GM19328 (cell line): Measurements from ENCODE around the gene MYH16.
"Not testable (repeated sequence)": the region's sequence is repeated elsewhere in the genome, so short reads cannot be mapped to it uniquely, and the experiment has no call there.

Experiments
- ATAC-seq: cut with Tn5 transposase; IDR thresholded peaks from one replicate; pipeline ENCODE4 v1.9.1; 2021; ENCODE audit warnings: mild to moderate bottlenecking, moderate library complexity; ENCODE audit not compliant: unreplicated experiment

MYH16 gene

GRCh38 chr7:99257675-99258074 lies 15.0 kb upstream of the MYH16 start:
- no peak for ATAC-seq

DNA sequence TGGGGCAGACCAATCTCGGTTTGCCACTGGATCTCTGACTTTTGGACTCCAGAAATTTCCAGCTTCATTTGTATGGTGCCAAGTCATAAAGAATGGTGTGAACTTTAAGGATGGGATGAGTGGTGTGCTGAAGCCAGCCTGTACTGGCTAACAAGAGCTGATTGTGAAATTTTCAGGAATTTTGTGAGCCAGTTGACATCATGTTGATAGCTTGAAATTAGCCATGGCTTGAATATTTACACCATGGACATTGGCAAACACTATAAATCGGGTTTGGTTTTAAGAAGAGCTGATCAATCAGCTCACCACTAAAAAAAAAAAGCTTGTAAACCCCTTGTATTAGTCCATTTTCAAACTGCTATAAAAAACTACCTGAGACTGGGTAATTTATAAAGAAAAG lies 14.1 kb upstream of the MYH16 start:
- no peak for ATAC-seq

DNA sequence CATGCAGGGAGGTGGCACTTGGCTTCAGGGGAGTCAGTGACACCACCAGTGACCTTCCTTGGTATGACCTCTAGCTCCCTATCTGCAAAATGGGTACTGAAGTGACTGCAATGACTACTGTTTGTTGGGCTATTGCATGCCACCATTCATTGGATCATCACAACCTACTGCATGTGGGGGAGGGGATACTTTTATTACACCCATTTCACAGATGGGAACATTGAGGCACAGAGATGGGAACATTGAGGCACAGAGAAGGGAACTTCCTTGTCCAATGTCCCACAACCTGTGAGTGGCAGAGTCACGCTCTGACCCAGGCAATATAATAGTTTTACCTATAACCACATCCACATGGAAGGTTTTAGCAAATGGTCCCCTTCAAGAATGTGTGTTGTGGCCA lies 12.2 kb upstream of the MYH16 start:
- ATAC-seq: no peak

- no peak for ATAC-seq
These were observed 11.0 kb upstream of the MYH16 start for GRCh38 chr7:99261646-99262045.

DNA sequence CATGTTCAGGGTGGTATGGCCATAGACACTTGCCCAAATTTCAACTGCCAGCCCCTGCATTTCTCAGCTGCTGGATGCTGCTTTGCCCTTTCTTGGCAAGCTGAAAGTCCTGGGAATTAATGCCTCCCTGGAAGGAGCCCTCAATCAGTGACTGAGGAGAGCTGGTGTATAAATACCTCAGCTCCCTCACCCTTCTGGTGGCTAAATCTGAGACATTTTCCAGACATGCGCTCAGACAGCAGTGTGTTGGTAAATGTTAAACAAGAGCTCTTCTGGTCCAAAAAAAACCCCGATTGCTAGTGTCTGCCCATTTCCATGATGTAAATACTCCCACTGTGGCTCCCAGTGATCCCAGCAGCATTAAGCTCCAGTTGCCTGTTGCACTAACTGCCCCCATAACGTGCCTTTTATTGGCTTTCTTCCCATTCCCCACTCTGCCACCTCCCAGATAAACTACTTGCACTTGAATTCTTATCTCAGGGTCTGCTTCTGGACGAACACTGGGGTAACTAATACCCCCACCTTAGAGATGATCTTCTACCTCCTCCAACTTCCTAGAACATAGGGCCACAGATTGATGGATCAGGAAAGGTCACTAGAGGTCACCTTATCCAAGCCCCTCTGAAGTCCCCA lies 6.7 kb upstream of the MYH16 start:
- no peak for ATAC-seq

DNA sequence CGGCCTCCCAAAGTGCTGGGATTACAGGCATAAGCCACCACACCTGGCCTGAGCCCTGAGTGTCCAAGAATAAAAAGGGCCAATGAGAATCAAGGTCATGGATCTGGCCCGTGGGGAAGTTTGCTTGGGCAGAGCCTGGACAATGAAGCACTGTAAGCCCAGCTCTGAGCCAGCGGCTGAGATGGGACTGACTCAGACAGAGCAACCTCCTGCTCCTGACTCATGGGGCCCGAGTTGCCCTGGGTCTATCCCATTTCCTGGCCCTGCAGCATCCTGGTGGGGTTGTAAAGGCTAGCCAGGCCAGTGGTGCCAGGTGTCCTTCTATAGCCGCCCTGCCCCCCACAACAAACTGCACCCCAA lies 5.2 kb upstream of the MYH16 start:
- no peak for ATAC-seq

DNA sequence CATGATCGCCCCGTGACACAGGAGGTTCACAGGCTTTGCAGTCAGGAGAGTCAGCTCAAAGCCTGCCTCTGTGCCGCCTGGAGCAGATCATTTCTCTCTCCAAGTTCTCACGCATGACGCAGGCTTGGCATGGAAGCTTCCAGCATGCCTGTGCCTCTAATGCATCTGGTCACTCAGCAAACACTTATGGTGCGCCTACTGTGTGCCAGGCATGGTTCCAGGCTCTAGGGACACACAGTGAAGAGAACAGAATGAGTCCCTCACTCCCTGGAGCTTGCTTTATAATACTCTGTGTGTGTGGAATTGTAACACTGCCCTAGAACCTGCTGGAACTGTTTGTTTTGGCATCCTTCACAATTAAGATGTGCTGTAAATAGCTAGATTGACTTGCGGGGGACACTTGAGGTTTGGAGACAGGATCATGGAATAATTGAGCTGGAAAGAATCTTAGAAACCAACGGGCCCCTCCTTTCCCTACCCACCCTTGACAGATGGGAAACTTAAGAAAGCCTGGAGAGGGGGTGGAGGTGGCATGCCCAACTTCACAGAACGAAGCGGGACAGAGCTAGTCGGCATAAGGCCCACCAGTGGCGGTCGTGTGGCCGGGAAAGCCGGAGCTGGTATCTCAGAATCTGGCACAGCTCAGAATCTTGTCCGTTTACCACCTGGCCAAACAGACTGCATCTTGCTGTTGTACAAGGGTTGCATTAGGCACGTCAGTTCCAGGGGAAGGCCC lies 4.6 kb upstream of the MYH16 start:
- no peak for ATAC-seq

DNA sequence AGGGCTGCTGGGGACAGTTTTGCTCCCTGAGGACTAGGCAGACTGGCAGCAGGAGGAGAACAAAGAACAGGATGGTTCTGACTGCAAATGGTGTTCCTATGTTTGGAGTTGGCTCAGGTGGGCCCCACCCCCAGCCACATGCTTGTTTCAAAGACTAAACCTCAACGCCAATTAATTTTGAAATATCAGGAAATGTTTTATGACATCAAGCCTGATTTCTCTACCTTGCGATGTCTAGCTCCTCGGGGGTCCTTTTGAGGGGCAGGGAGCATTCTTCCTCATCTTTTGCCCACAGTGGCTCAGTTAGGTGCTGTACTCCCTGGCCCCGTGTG lies 4.1 kb upstream of the MYH16 start:
- no peak for ATAC-seq

GRCh38 chr7:99270702-99271101 lies 1.9 kb upstream of the MYH16 start:
- ATAC-seq: no peak

GRCh38 chr7:99273561-99273960 lies 922 bp downstream of the MYH16 start:
- not testable (repeated sequence) for ATAC-seq

DNA sequence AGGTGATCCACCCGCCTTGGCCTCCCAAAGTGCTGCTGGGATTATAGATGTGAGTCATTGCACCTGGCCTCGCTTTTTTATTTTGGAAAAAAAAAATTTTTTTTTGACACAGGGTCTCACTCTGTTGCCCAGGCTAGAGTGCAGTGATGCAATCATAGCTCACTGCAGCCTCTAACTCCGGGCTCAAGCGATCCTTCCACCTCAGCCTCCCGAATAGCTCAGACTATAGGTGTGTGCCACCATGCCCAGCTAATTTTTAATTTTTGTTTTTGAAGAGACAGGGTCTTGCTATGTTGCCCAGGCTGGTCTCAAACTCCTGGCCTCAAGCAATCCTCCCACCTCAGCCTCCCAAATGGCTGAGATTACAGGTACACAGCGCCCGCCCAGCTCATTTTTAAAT lies 2.3 kb downstream of the MYH16 start:
- ATAC-seq: not testable (repeated sequence)

DNA sequence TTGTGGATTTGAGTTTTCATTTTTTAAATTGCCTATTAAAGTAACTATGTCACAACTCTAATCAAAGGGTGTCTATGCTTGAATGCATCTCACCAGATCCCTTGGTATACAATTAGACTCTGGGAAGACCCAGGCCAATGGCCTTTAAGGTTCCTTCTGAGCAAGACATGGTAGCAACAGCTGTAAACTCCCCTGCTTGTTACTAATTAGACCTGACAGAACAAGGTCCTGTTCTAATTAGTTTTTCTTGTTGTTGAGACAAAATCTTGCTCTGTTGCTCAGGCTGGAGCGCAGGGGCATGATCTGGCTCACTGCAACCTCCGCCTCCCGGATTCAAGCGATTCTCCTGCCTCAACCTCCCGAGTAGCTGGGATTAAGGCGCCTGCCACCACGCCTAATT lies 2.9 kb downstream of the MYH16 start:
- ATAC-seq: no peak

DNA sequence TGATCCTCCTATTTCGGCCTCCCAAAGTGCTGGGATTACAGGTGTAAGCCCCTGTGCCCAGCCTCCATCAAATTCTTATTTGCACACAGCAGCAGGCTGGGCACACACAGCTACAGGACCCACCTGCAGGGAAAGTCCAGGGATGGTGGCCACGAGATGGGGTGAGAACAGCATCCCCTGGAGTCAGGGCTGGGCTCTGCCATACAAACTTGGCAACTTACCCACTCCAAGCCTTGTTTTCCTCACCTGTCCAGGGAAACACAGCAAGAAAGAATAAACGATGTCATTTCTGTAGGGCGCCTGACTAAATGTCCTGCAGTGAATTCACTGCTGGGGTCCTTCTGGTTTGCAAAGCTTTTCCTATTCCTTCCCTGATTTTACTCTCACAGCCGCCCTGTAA lies 5.5 kb downstream of the MYH16 start:
- ATAC-seq: no peak

GRCh38 chr7:99284165-99284564 lies 11.5 kb downstream of the MYH16 start:
- not testable (repeated sequence) for ATAC-seq

DNA sequence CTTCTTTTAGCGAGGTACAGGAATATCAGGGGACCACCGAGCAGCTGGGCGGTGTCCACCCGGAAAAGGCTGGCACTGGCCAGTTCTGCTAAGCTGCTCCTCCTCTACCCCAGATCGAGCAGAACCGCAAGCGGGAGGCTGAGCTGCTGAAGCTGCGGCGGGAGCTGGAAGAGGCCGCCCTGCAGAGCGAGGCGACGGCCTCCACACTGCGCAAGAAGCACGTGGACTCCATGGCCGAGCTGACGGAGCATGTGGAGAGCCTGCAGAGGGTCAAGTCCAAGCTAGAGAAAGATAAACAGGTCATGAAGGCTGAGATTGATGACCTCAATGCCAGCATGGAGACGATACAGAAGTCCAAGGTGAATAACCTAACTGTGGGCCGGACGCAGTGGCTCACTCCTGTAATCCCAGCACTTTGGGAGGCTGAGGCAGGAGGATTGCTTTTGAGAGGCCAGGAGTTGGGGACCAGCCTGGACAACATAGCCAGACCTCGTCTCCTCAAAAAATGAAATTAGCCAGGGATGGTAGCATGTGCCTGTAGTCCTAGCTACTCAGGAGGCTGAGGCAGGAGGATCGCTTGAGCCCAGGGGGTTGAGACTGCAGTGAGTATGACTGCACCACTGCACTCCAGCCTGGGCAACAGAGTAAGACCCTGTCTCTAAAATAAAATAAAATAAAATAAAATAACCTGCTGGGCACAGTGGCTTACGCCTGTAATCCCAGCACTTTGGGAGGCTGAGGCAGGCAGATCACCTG lies 15.3 kb downstream of the MYH16 start:
- ATAC-seq: no peak

DNA sequence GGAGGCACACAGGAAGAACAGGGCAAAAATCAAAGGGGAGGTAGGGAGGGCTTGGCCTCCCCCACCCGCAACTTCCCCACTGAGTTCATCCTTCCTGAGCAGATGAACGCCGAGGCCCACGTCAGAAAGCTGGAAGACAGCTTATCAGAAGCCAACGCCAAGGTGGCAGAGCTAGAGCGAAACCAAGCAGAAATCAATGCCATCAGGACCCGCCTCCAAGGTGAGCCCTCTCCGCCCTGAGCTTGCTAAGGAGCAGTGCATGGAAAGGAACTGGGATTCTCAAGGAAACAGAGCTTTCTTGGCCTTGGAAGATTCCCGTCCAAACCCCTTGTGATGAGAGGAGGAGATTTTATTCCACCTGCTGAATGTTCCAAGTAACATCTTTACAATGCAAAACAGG lies 16.5 kb downstream of the MYH16 start:
- ATAC-seq: no peak

GRCh38 chr7:99290148-99290547 lies 17.5 kb downstream of the MYH16 start:
- not testable (repeated sequence) for ATAC-seq

DNA sequence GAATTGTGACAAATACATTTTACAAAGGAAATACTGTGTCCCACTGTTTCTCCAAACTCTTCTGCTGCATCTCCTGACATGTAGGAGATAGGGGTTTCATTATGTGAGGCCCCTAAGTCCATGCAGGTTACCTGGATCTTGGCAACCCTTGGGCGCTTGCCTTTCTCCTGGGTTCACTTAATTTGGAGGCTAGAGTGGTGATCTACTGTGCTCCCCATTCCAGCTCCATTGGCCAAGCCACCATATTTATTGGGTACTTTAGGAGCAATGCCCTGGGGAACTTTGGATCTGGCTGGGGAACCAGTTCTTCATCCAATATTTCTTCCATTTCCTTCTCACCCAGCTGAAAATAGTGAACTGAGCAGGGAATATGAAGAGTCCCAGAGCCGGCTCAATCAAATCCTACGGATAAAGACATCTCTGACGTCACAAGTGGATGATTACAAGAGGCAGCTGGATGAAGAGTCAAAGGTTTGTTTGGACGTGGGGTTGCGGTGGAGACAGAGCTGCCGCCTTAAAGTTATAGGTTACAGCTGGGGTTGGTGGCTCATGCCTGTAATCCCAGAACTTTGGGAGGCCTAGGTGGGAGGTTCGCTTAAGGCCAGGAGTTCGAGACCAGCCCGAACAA lies 18.5 kb downstream of the MYH16 start:
- ATAC-seq: no peak

DNA sequence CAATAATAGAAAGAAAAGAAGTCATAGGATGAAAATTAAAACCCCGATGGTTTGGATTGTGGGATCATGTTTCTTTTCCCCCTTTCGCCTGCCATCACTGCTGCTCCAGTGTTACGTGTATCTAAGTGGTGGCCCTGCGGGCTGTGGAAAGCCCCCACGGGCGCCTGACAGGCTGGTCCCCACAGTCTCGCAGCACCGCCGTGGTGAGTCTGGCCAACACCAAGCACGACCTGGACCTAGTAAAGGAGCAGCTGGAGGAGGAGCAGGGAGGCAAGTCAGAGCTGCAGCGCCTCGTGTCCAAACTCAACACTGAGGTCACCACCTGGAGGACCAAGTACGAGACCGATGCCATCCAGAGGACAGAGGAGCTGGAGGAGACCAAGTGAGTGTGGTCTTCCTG lies 19.5 kb downstream of the MYH16 start:
- no peak for ATAC-seq

GRCh38 chr7:99293167-99293566 lies 20.5 kb downstream of the MYH16 start:
- ATAC-seq: no peak

- ATAC-seq: no peak
These were observed 21.0 kb downstream of the MYH16 start for GRCh38 chr7:99293650-99294049.

DNA sequence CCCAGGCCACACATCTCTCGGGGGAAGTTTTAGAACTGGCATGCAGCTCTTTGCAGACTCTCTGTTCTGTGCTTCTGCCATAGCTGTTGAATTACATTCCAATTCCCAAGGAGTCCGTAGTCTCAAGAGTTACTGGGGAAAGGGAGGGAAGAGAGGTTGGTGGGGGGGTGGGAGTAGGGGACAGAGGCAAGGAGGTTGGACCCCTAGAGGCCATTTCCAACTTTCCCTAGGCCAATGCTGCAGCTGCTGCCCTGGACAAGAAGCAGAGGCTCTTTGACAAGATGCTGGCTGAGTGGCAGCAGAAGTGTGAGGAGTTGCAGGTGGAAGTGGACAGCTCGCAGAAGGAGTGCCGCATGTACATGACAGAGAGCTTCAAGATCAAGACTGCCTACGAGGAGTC lies 23.8 kb downstream of the MYH16 start:
- no peak for ATAC-seq
